ENCODE measurements around the gene PRDM16. TPM values are rescaled to one million over a fixed set of nuclear protein-coding genes. Genes with fewer than 3 reads are reported as not detected.

The PRDM16 gene
- total and polyA plus RNA-seq, 4 donors = 0.05 to 0.67 (median 0.19) TPM

DNA sequence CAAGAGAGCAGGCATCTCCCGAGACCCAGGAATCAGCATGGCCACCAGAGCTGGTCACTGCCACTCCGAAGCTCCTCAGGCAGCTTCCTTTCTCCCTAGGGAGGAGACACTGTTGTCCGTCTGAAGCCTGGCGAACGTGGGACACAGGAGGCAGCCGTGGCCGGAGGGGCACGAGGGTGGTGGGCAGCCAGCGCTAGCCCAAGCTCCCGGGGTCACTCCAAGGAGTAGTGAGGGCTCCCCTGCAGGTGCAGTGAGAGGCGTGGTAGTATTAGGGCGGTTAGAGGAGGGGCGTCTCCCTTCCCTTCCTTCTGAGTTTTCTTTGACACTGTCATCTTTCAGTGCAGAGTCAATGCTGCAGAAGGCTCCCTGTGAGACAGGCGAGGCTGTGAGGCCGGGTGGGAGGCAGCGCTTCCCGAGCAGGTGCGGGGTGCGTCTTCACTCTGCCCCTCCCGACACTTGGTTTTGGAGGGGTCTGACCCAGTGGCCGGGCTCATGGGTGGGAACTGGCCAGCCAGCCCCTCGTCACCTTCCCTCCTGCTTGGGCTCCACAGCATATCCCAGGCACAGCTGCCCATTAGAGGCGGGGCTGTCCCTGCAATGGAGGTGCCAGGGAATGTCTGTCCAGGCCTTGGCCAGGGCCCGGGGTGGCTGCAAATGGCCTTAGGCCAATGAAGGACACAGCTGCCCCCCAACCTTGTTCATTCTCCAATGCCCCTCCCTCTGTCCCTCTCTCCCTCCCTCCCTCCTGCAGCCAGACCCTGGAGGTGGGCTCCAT is 213.8 kb downstream of the PRDM16 start:
- H3K36me3 ChIP-seq (ENCODE audit: control insufficient read depth in 4 of 4, insufficient read depth in 3 of 4, low read depth in 1 of 4, low read length in 3 of 4) = no peaks in the 10 kb centered on the region
- 84% methylated on average over 24 of the region's 24 CpGs for WGBS
- TF ChIP-seq SP1 (IDR thresholded peaks at IDR 0.05) = no peak
- no peak for TF ChIP-seq YY1 (IDR thresholded peaks at IDR 0.05)
- TF ChIP-seq, protein P1, sequence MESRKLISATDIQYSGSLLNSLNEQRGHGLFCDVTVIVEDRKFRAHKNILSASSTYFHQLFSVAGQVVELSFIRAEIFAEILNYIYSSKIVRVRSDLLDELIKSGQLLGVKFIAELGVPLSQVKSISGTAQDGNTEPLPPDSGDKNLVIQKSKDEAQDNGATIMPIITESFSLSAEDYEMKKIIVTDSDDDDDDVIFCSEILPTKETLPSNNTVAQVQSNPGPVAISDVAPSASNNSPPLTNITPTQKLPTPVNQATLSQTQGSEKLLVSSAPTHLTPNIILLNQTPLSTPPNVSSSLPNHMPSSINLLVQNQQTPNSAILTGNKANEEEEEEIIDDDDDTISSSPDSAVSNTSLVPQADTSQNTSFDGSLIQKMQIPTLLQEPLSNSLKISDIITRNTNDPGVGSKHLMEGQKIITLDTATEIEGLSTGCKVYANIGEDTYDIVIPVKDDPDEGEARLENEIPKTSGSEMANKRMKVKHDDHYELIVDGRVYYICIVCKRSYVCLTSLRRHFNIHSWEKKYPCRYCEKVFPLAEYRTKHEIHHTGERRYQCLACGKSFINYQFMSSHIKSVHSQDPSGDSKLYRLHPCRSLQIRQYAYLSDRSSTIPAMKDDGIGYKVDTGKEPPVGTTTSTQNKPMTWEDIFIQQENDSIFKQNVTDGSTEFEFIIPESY (IDR thresholded peaks at IDR 0.05) = no peak
- no peak for TF ChIP-seq RAD21 (IDR thresholded peaks at IDR 0.05)
- TF ChIP-seq RXRA (IDR thresholded peaks at IDR 0.05) = no peak
- no peak for TF ChIP-seq EGR1 (IDR thresholded peaks at IDR 0.05; ENCODE audit: low read depth in 2 of 2)
- TF ChIP-seq, protein P2, sequence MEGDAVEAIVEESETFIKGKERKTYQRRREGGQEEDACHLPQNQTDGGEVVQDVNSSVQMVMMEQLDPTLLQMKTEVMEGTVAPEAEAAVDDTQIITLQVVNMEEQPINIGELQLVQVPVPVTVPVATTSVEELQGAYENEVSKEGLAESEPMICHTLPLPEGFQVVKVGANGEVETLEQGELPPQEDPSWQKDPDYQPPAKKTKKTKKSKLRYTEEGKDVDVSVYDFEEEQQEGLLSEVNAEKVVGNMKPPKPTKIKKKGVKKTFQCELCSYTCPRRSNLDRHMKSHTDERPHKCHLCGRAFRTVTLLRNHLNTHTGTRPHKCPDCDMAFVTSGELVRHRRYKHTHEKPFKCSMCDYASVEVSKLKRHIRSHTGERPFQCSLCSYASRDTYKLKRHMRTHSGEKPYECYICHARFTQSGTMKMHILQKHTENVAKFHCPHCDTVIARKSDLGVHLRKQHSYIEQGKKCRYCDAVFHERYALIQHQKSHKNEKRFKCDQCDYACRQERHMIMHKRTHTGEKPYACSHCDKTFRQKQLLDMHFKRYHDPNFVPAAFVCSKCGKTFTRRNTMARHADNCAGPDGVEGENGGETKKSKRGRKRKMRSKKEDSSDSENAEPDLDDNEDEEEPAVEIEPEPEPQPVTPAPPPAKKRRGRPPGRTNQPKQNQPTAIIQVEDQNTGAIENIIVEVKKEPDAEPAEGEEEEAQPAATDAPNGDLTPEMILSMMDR (IDR thresholded peaks at IDR 0.05; ENCODE audit: low read depth, low read length, missing input control) = no peak
- TF ChIP-seq JUND (IDR thresholded peaks at IDR 0.05) = no peak
- TF ChIP-seq FOXA1 (IDR thresholded peaks at IDR 0.05) = no peak
- no peak for TF ChIP-seq HNF4A (conservative IDR thresholded peaks at IDR 0.05)
- TF ChIP-seq HNF4G (IDR thresholded peaks at IDR 0.05) = no peak
- TF ChIP-seq TAF1 (conservative IDR thresholded peaks at IDR 0.05) = no peak
- TF ChIP-seq, protein P3, sequence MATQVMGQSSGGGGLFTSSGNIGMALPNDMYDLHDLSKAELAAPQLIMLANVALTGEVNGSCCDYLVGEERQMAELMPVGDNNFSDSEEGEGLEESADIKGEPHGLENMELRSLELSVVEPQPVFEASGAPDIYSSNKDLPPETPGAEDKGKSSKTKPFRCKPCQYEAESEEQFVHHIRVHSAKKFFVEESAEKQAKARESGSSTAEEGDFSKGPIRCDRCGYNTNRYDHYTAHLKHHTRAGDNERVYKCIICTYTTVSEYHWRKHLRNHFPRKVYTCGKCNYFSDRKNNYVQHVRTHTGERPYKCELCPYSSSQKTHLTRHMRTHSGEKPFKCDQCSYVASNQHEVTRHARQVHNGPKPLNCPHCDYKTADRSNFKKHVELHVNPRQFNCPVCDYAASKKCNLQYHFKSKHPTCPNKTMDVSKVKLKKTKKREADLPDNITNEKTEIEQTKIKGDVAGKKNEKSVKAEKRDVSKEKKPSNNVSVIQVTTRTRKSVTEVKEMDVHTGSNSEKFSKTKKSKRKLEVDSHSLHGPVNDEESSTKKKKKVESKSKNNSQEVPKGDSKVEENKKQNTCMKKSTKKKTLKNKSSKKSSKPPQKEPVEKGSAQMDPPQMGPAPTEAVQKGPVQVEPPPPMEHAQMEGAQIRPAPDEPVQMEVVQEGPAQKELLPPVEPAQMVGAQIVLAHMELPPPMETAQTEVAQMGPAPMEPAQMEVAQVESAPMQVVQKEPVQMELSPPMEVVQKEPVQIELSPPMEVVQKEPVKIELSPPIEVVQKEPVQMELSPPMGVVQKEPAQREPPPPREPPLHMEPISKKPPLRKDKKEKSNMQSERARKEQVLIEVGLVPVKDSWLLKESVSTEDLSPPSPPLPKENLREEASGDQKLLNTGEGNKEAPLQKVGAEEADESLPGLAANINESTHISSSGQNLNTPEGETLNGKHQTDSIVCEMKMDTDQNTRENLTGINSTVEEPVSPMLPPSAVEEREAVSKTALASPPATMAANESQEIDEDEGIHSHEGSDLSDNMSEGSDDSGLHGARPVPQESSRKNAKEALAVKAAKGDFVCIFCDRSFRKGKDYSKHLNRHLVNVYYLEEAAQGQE (IDR thresholded peaks at IDR 0.05) = no peak
- TF ChIP-seq, protein P4, sequence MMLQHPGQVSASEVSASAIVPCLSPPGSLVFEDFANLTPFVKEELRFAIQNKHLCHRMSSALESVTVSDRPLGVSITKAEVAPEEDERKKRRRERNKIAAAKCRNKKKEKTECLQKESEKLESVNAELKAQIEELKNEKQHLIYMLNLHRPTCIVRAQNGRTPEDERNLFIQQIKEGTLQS (IDR thresholded peaks at IDR 0.05) = no peak
- TF ChIP-seq FOXA2 (IDR thresholded peaks at IDR 0.05) = no peak
- no peak for TF ChIP-seq NR2F2 (IDR thresholded peaks at IDR 0.05)
- TF ChIP-seq GABPA (IDR thresholded peaks at IDR 0.05 in 1 of 2, conservative IDR thresholded peaks at IDR 0.05 in 1 of 2) = no peak
- DNase-seq (ENCODE audit: low spot score) = no peak
- no peak overlapping the region for H3K27ac ChIP-seq (ENCODE audit: low read depth in 1 of 2, low read length in 2 of 2)
- H3K9me3 ChIP-seq (ENCODE audit: control insufficient read depth in 4 of 4, low read length in 3 of 4) = no peaks in the 10 kb centered on the region
- H3K9ac ChIP-seq (ENCODE audit: low read depth in 1 of 2, low read length in 2 of 2) = no peak overlapping the region
- no peak overlapping the region for H3K4me3 ChIP-seq (ENCODE audit: low read depth in 1 of 3, low read length in 3 of 3)
- H3K4me1 ChIP-seq (ENCODE audit: control insufficient read depth in 4 of 4, insufficient read depth in 4 of 4, low read length in 3 of 4) = peaks cover 0 to 2% (median 0%) of the 10 kb centered on the region in 4 donors
- peaks cover 0 to 4% (median 2%) of the 10 kb centered on the region in 4 donors for H3K27me3 ChIP-seq (ENCODE audit: control insufficient read depth in 4 of 4, insufficient read depth in 4 of 4, low read length in 3 of 4)
